AG04449 (cell line): Measurements from ENCODE around the gene NEK7.

ENCODE experiments used
- CTCF ChIA-PET: fragments of 350-600 bp; formaldehyde crosslinking; extraction: SDS; loops from one replicate; lab custom pipeline; 2021; ENCODE audit warnings: antibody characterized with exemption; lab: Yijun Ruan, JAX
- POLR2A ChIA-PET: fragments of 400-600, 350-600 bp; formaldehyde crosslinking; extraction: SDS; loops from one replicate; lab custom pipeline; 2020; ENCODE audit warnings: antibody characterized with exemption, inconsistent platforms; lab: Yijun Ruan, JAX
- DNase-seq: peaks from one replicate; pipeline ENCODE4 v3.0.0-alpha.2; 2010; ENCODE audit warnings: low read depth, low spot score
- H3K4me3 ChIP-seq: 2 replicates; pipeline ENCODE4 v1.5.1; 2011; ENCODE audit warnings: low read depth, mild to moderate bottlenecking, control low read depth, low read length
- CTCF ChIP-seq: IDR thresholded peaks from one replicate; pipeline ENCODE4 v1.5.1; 2011; ENCODE audit warnings: mild to moderate bottlenecking, moderate library complexity, low read length, control low read depth, inconsistent platforms; ENCODE audit not compliant: insufficient read depth; ENCODE audit errors: missing control alignments

Gene NEK7

GRCh38 chr1:198276241-198276640, 119.4 kb downstream of the NEK7 start:
- CTCF ChIA-PET: interaction anchor here (0.8 to 2.4 kb wide), 3 partner anchors 11 to 192 kb away, joined by 3 to 9 read pairs (median 3); no protein-coding TSS in a partner anchor
- POLR2A ChIA-PET: no interaction called here
- no peak for DNase-seq

GRCh38 chr1:198278943-198279342, 122.1 kb downstream of the NEK7 start:
- ChIA-PET CTCF (no interaction called here), POLR2A (no interaction called here)
- TF ChIP-seq CTCF: no peak
- H3K4me3 ChIP-seq: no peak overlapping the region
- no peak for DNase-seq

More at GRCh38 chr1:198276241-198276640, 119.4 kb downstream of the NEK7 start:
- H3K4me3 ChIP-seq: no peak overlapping the region
- TF ChIP-seq CTCF: no peak

- POLR2A ChIA-PET: no interaction called here
- no peak overlapping the region for H3K4me3 ChIP-seq
- no peak for DNase-seq
- no peak for TF ChIP-seq CTCF
- CTCF ChIA-PET: no interaction called here
Measured at GRCh38 chr1:198280080-198280479, 123.3 kb downstream of the NEK7 start.

- no peak overlapping the region for H3K4me3 ChIP-seq
- POLR2A ChIA-PET: no interaction called here
- no peak for TF ChIP-seq CTCF
- no peak for DNase-seq
- CTCF ChIA-PET: no interaction called here
Measured at GRCh38 chr1:198281911-198282310, 125.1 kb downstream of the NEK7 start.

GRCh38 chr1:198283222-198283621, 126.4 kb downstream of the NEK7 start:
- no peak for TF ChIP-seq CTCF
- H3K4me3 ChIP-seq: no peak overlapping the region
- CTCF ChIA-PET: no interaction called here
- POLR2A ChIA-PET: no interaction called here
- DNase-seq: no peak

- DNase-seq: no peak
- H3K4me3 ChIP-seq: no peak overlapping the region
- ChIA-PET CTCF (interaction anchor here (0.7 to 1.3 kb wide), 2 partner anchors 11 kb away, joined by 3 read pairs; no protein-coding TSS in a partner anchor), POLR2A (no interaction called here)
- no peak for TF ChIP-seq CTCF
Measured at GRCh38 chr1:198287916-198288315, 131.1 kb downstream of the NEK7 start.
